Right atrium auricular region (tissue), 2 donors: ENCODE data around the gene PHLDB3. TPM values are rescaled to one million over a fixed set of nuclear protein-coding genes. Genes with fewer than 3 reads are reported as not detected.

Experiments used
- DNase-seq: peaks from one replicate; pipeline ENCODE4 v3.0.0-alpha.2; 2019; ENCODE audit warnings: low spot score
- H3K27ac ChIP-seq, 2 donors: fragments of 200-600 bp; sonication (generic); 1 replicate in 1 of 2; 2 replicates in 1 of 2; pipeline ENCODE4 v1.5.1; 2016 to 2019
- H3K27me3 ChIP-seq, 2 donors: fragments of 200-600 bp; sonication (generic); one replicate each; pipeline versions ENCODE4 v1.5.1 to v1.6.0; 2017 to 2019
- H3K36me3 ChIP-seq: fragments of 200-600 bp; sonication (generic); one replicate; pipeline ENCODE4 v1.5.1; 2016
- H3K4me1 ChIP-seq, 2 donors: fragments of 200-600 bp; sonication (generic); one replicate each; pipeline versions ENCODE4 v1.5.1 to v1.6.0; 2017 to 2019
- H3K4me3 ChIP-seq, 2 donors: fragments of 200-600 bp; sonication (generic); 1 replicate in 1 of 2; 2 replicates in 1 of 2; pipeline ENCODE4 v1.5.1; 2017 to 2019; ENCODE audit warnings: mild to moderate bottlenecking in 1 of 2, moderate library complexity in 1 of 2
- H3K9me3 ChIP-seq, 2 donors: fragments of 200-600 bp; sonication (generic); one replicate each; pipeline ENCODE4 v1.5.1; 2019
- CTCF ChIP-seq, 2 donors: fragments of 200-600 bp; sonication (generic); IDR thresholded peaks; one replicate each; pipeline ENCODE4 v1.5.1; 2019; ENCODE audit warnings: antibody characterized with exemption in 2 of 2
- total RNA-seq, 2 donors: library from RNA; depleted of rRNA; stranded (reverse); fragments of >200 nt; gene quantifications; one replicate each; pipeline ENCODE4 v1.1.0, GENCODE V29; 2016

Gene PHLDB3
- total RNA-seq, 2 donors from 2014 or later, result 3.6 to 7.7 TPM

DNA sequence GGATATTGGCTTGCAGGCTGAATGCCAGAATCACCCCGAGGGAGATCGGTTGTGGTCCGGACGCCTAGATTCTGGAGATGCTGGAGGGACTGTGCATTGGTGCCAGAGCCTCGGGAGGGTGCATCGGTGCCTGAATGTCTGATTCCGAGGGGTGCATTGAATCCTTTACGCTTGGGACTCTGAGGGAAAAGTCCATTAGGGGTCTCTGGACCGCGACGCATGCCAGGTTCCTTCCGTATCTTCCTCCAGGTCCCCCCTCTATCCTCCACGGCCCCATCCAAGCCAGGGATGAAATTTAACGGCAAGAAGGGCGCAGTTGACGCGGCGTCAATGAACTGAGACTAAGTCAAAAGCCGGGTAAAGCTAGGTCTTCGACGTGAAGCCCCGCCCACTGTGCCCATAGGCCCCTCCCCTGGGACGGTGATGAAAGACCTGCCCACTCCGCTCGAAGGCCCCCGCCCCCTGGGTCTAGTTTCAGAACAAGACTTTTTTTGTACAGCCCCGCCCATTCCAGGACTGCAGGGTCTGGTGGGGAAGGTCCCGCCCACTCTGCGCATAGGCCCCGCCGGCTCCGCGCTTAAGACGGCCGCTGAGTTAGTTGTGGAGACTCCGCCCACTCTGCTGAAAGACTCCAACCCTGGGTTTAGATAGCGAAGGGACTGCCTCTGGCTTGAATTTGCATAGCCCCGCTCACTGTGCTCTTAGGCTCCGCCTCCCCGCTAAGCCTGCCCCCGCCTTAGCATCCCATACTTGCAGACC lies 29.2 kb upstream of the PHLDB3 start:
- H3K36me3 ChIP-seq, result no peaks in the 10 kb centered on the region
- H3K27me3 ChIP-seq, result no peaks in the 10 kb centered on the region
- H3K9me3 ChIP-seq, result peaks cover 0 to 4% of the 10 kb centered on the region in 2 donors
- H3K4me1 ChIP-seq, result peaks cover 0 to 24% of the 10 kb centered on the region in 2 donors
- peak; percentile 99 for DNase-seq
- peak overlapping the region; percentile 88 to 90 for H3K27ac ChIP-seq
- TF ChIP-seq CTCF (IDR thresholded peaks at IDR 0.05), result no peak
- H3K4me3 ChIP-seq, result peak overlapping the region; percentile 48 to 70

DNA sequence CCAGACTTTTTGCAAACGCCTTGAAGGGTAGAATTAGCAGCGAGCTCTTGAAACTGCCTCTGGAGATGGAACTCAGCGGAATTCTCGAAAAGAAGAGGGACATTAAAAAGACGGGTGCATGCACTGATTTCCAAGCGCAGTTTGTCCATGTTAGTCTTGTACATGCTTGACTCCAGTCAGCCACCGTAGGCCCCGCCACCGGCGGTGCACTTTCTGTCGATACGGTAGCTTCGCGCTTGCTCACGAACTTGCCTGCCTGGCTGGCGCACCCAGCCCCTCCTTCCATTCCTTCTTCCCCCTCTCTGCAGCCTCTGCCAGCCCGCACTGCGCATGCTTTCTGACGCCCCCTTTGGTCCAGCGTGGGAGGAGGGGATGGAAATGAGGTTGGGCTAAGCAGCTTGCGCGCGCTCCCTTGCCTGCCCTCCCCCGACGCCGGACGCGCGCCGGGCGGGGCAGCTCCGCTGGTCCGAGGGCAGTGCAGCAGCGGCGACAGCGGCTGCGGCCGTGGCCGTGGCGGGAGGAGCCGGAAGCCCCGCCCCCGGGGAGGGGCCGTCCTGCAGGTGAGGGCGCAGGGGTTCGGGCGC lies 28.5 kb upstream of the PHLDB3 start, which contains the start of gene ZNF575:
Gene ZNF575, plus strand, starts transcription at position 227 of the 584 bp plus-strand sequence. CDS start 1,235 bp downstream, outside the sequence.
- no peaks in the 10 kb centered on the region for H3K36me3 ChIP-seq
- peak in 1 of 2 donors; percentile 23 for TF ChIP-seq CTCF (IDR thresholded peaks at IDR 0.05)
- peak; percentile 92 for DNase-seq
- peak within 1 kb of the TSS; percentile 48 to 70 for H3K4me3 ChIP-seq
- no peaks in the 10 kb centered on the region for H3K27me3 ChIP-seq
- peak within 1 kb of the TSS; percentile 88 to 90 for H3K27ac ChIP-seq
- no peaks in the 10 kb centered on the region for H3K9me3 ChIP-seq
- H3K4me1 ChIP-seq, result peaks cover 0 to 24% of the 10 kb centered on the region in 2 donors

DNA sequence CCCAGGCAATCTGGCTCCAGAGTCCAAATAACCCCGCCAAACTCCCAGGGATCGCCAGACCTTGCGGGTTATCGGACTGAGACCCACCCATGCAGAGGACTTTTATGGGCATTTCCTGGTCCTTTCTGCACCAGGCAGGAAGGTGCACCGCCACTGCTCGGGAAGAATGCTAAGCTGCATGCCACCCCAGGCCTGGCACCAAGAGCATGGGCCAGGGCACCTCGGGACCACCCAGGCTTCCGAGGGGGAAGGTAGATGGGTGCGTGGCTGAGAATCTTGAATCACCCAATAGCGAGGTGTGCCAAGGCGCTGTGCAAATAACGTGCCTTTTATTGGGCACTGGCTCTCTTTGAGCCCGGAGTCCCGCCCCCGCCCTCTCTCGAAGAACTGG lies 28.0 kb upstream of the PHLDB3 start:
- no peaks in the 10 kb centered on the region for H3K27me3 ChIP-seq
- peak overlapping the region; percentile 48 to 70 for H3K4me3 ChIP-seq
- peak overlapping the region; percentile 88 to 90 for H3K27ac ChIP-seq
- peaks cover 0 to 27% of the 10 kb centered on the region in 2 donors for H3K4me1 ChIP-seq
- H3K9me3 ChIP-seq, result no peaks in the 10 kb centered on the region
- TF ChIP-seq CTCF (IDR thresholded peaks at IDR 0.05), result no peak
- no peaks in the 10 kb centered on the region for H3K36me3 ChIP-seq
- peak; percentile 65 for DNase-seq

DNA sequence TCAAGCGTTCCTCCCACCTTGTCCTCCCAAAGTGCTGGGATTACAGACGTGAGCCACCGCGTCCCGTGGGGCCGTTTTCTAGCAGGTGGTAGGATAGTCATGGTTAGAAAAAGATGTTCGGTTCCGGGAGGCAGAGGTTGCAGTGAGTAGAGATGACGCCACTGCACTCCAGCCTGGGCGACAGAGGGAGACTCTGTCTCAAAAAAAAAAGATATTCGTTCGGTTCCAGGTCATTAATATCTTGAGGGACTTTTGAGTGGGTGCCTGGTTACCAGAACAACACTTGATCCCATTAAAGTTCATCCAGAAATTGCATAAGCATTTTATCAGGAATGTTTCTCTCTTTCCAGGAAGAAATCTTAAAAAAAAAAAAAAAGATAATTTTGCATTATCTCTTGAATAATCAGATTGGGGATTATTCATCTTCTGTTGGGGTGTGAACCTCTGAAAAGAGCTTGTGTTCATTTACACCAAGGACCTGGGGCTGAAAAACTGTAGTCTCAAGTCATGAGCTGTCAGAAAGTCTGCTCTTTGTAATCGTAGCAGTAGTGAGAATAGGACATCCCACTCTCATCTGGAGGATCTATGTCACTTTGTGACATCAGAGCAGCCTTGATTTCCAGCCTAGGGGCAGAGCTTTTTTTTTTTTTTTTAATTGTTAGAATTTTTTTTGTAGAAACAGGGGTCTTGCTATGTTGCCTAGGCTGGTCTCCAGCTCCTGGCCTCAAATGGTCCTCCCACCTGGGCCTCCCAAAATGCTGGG lies 23.5 kb upstream of the PHLDB3 start:
- DNase-seq, result peak; percentile 71
- H3K36me3 ChIP-seq, result no peaks in the 10 kb centered on the region
- no peaks in the 10 kb centered on the region for H3K27me3 ChIP-seq
- TF ChIP-seq CTCF (IDR thresholded peaks at IDR 0.05), result no peak
- peaks cover 0 to 33% of the 10 kb centered on the region in 2 donors for H3K4me1 ChIP-seq
- peak overlapping the region; percentile 75 to 88 for H3K27ac ChIP-seq
- peak overlapping the region in 1 of 2 donors; percentile 82 for H3K4me3 ChIP-seq
- no peaks in the 10 kb centered on the region for H3K9me3 ChIP-seq

DNA sequence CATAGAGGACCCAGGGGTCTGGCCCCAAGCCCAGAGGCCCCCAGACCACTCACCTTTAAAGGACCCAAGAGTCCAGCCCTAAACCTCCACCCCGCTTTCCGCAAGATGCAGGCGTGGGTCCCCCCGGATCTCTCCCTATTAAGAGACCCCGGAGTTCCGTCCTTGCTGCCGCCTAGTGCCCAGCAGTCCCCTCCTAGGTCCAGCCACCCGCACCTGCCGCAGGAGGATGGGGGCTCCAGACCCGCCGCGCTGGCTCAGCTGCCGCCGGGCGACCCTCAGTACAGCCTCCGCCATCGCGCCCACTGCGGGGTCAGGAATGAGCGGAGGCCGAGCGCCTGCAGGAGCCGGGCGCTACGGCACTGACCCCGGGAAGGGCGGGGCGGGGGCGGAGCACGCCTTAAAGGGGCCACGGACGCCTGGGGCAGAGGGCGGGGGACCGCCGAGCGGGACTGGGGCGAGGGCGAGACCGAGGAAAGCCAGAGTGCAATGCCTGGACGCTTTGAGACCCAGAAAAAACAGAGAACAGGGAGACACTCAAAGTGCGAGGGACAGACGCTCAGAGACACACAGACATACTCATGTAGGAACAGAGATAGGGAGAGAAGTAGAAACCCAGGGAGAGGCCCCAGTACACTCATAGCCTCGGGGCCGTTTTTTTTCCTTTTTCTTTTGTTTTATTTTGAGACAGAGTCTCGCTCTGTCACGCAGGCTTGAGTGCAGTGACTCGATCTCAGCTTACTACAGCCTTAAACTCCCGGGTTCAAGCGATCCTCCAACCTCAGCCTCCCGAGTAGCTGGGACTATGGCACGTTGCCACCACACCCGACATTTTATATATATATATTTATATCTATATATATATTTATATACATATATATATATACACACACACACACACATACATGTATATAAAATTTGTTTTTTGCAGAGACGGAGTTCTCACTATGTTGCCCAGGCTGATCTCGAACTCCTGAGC lies 22.6 kb upstream of the PHLDB3 start, which contains the start of gene ETHE1:
Gene ETHE1, minus strand, starts transcription at position 318 of the 976 bp plus-strand sequence. Its CDS starts 24 bp downstream, at position 294.
- Histone ChIP-seq H3K27ac (peak within 1 kb of the TSS; percentile 75 to 88), H3K4me1 (peaks cover 0 to 26% of the 10 kb centered on the region in 2 donors), H3K4me3 (peak within 1 kb of the TSS; percentile 64 to 82), H3K36me3 (no peaks in the 10 kb centered on the region), H3K27me3 (no peaks in the 10 kb centered on the region), H3K9me3 (no peaks in the 10 kb centered on the region)
- TF ChIP-seq CTCF (IDR thresholded peaks at IDR 0.05), result peak in 1 of 2 donors; percentile 19
- peak; percentile 84 for DNase-seq
